Mesendoderm (in vitro differentiated cells): ENCODE data around the gene ZMAT3.
A peak's percentile ranks its signal among the peaks of the same experiment; 100 is the strongest.
"Not testable (repeated sequence)": the region's sequence is repeated elsewhere in the genome, so short reads cannot be mapped to it uniquely, and the experiment has no call there.

Source experiments
- DNase-seq: peaks from one replicate; pipeline ENCODE4 v3.0.0; 2013
- H2AK5ac ChIP-seq: 2 replicates; pipeline ENCODE4 v1.6.1; 2013; ENCODE audit warnings: low read length, inconsistent platforms
- H2BK120ac ChIP-seq: 2 replicates; pipeline ENCODE4 v1.6.1; 2013; ENCODE audit warnings: low read depth, mild to moderate bottlenecking, low read length, moderate library complexity, mixed read lengths
- H2BK15ac ChIP-seq: replicated peaks from 2 replicates; pipeline ENCODE4 v1.6.1; 2013; ENCODE audit warnings: low read depth, mild to moderate bottlenecking, moderate library complexity
- H2BK5ac ChIP-seq: 2 replicates; pipeline ENCODE4 v1.6.1; 2013; ENCODE audit warnings: low read length, inconsistent platforms
- H3K18ac ChIP-seq: 2 replicates; pipeline ENCODE4 v1.6.1; 2013; ENCODE audit warnings: mild to moderate bottlenecking, low read length, mixed read lengths
- H3K23ac ChIP-seq: one replicate; pipeline ENCODE4 v1.6.1; 2013; ENCODE audit warnings: low read length
- H3K27ac ChIP-seq: 2 replicates; pipeline ENCODE4 v1.5.1; 2013; ENCODE audit warnings: low read depth, mild to moderate bottlenecking, inconsistent platforms, low read length, moderate library complexity
- H3K27me3 ChIP-seq: 2 replicates; pipeline ENCODE4 v1.6.1; 2013; ENCODE audit warnings: low read length, control low read depth, mild to moderate bottlenecking, inconsistent platforms; ENCODE audit not compliant: insufficient read depth, poor library complexity
- H3K36me3 ChIP-seq: 2 replicates; pipeline ENCODE4 v1.6.1; 2013; ENCODE audit warnings: low read length, inconsistent platforms; ENCODE audit not compliant: control insufficient read depth, insufficient read depth
- H3K4ac ChIP-seq: one replicate; pipeline ENCODE4 v1.6.1; 2013; ENCODE audit warnings: low read depth, mild to moderate bottlenecking, low read length, moderate library complexity
- H3K4me1 ChIP-seq: 2 replicates; pipeline ENCODE4 v1.6.1; 2013; ENCODE audit warnings: low read depth, low read length, inconsistent platforms; ENCODE audit not compliant: control insufficient read depth
- H3K4me2 ChIP-seq: 2 replicates; pipeline ENCODE4 v1.6.1; 2013; ENCODE audit warnings: low read length
- H3K4me3 ChIP-seq: 2 replicates; pipeline ENCODE4 v1.5.1; 2013; ENCODE audit warnings: mild to moderate bottlenecking, low read length
- H3K56ac ChIP-seq: one replicate; pipeline ENCODE4 v1.6.1; 2013; ENCODE audit warnings: low read length
- H3K79me1 ChIP-seq: 2 replicates; pipeline ENCODE4 v1.6.1; 2013; ENCODE audit warnings: low read length, inconsistent platforms
- H3K79me2 ChIP-seq: 2 replicates; pipeline ENCODE4 v1.6.1; 2013; ENCODE audit warnings: mild to moderate bottlenecking, low read length; ENCODE audit not compliant: control insufficient read depth, insufficient read depth
- H3K9ac ChIP-seq: 2 replicates; pipeline ENCODE4 v1.6.1; 2013; ENCODE audit warnings: low read length, inconsistent platforms
- H4K5ac ChIP-seq: one replicate; pipeline ENCODE4 v1.6.1; 2013; ENCODE audit warnings: low read length
- H4K8ac ChIP-seq: one replicate; pipeline ENCODE4 v1.6.1; 2013; ENCODE audit warnings: low read depth, mild to moderate bottlenecking, control low read depth, low read length, moderate library complexity
- WGBS: extraction: QIAGEN DNeasy Blood & Tissue Kit; methylation state at CpG from one replicate; pipeline ENCODE4 v1.1.7; 2013; ENCODE audit warnings: low lambda C conversion rate, missing lambda C conversion rate; ENCODE audit not compliant: insufficient coverage; ENCODE audit errors: extremely low coverage; 5-methylcytosine and 5-hydroxymethylcytosine counted together

The ZMAT3 gene

GRCh38 chr3:179036626-179037300 lies 34.8 kb downstream of the ZMAT3 start:
- Histone ChIP-seq H3K9ac (no peak overlapping the region), H3K27ac (no peak overlapping the region), H3K27me3 (no peaks in the 10 kb centered on the region), H3K56ac (no peak overlapping the region), H4K5ac (no peak overlapping the region), H3K79me2 (no peaks in the 10 kb centered on the region), H2BK15ac (no peak overlapping the region), H2BK5ac (no peak overlapping the region), H3K18ac (no peak overlapping the region), H3K4me1 (peaks cover 6% of the 10 kb centered on the region), H4K8ac (no peak overlapping the region), H2BK120ac (no peak overlapping the region), H3K4me3 (no peak overlapping the region), H3K4ac (no peak overlapping the region), H3K36me3 (no peaks in the 10 kb centered on the region), H3K23ac (no peak overlapping the region), H3K4me2 (no peak overlapping the region), H3K79me1 (no peaks in the 10 kb centered on the region), H2AK5ac (no peak overlapping the region)
- DNase-seq, result peak; percentile 38
- no CpG with 5 or more reads among the region's 10 CpGs for WGBS

- H3K27me3 ChIP-seq, result no peaks in the 10 kb centered on the region
- H3K4me2 ChIP-seq, result no peak overlapping the region
- H2BK15ac ChIP-seq, result no peak overlapping the region
- H3K79me1 ChIP-seq, result no peaks in the 10 kb centered on the region
- no peak overlapping the region for H3K4me3 ChIP-seq
- H3K36me3 ChIP-seq, result no peaks in the 10 kb centered on the region
- no peak overlapping the region for H2AK5ac ChIP-seq
- 100% methylated on average over 1 of the region's 2 CpGs for WGBS
- H3K9ac ChIP-seq, result no peak overlapping the region
- no peak overlapping the region for H3K18ac ChIP-seq
- H3K27ac ChIP-seq, result no peak overlapping the region
- no peak overlapping the region for H3K4ac ChIP-seq
- H4K5ac ChIP-seq, result no peak overlapping the region
- peak; percentile 89 for DNase-seq
- no peak overlapping the region for H3K56ac ChIP-seq
- no peaks in the 10 kb centered on the region for H3K79me2 ChIP-seq
- no peak overlapping the region for H2BK120ac ChIP-seq
- H4K8ac ChIP-seq, result no peak overlapping the region
- no peak overlapping the region for H2BK5ac ChIP-seq
- peaks cover 6% of the 10 kb centered on the region for H3K4me1 ChIP-seq
- H3K23ac ChIP-seq, result no peak overlapping the region
Observed at GRCh38 chr3:179036226-179036625, 35.4 kb downstream of the ZMAT3 start.

GRCh38 chr3:179035232-179035631 lies 36.4 kb downstream of the ZMAT3 start:
- DNase-seq, result no peak
- Histone ChIP-seq H3K4ac (no peak overlapping the region), H4K8ac (no peak overlapping the region), H3K27ac (no peak overlapping the region), H3K79me1 (no peaks in the 10 kb centered on the region), H3K36me3 (no peaks in the 10 kb centered on the region), H3K4me1 (peaks cover 6% of the 10 kb centered on the region), H2BK5ac (no peak overlapping the region), H4K5ac (no peak overlapping the region), H3K18ac (no peak overlapping the region), H3K9ac (no peak overlapping the region), H3K4me3 (no peak overlapping the region), H3K79me2 (no peaks in the 10 kb centered on the region), H2BK15ac (no peak overlapping the region), H3K56ac (no peak overlapping the region), H3K27me3 (no peaks in the 10 kb centered on the region), H2BK120ac (no peak overlapping the region), H2AK5ac (peak overlapping the region; percentile 32), H3K23ac (no peak overlapping the region), H3K4me2 (no peak overlapping the region)
- 100% methylated on average over 1 of the region's 3 CpGs for WGBS

- WGBS, result no CpG with 5 or more reads among the region's 5 CpGs
- H3K27ac ChIP-seq, H3K27me3 ChIP-seq: not testable (repeated sequence)
Observed at GRCh38 chr3:179033304-179033657, 38.3 kb downstream of the ZMAT3 start.

GRCh38 chr3:179032454-179033303 lies 38.9 kb downstream of the ZMAT3 start:
- H3K27me3 ChIP-seq, H3K56ac ChIP-seq, H3K27ac ChIP-seq, H3K79me1 ChIP-seq, DNase-seq, H3K9ac ChIP-seq, H3K36me3 ChIP-seq, H4K5ac ChIP-seq, H3K79me2 ChIP-seq, H2BK120ac ChIP-seq, H2AK5ac ChIP-seq, H4K8ac ChIP-seq, H3K4ac ChIP-seq, H3K23ac ChIP-seq, H2BK15ac ChIP-seq, H3K4me2 ChIP-seq, H3K18ac ChIP-seq, H3K4me3 ChIP-seq, H3K4me1 ChIP-seq, H2BK5ac ChIP-seq: not testable (repeated sequence)
- no CpG with 5 or more reads among the region's 42 CpGs for WGBS

More at GRCh38 chr3:179033304-179033657, 38.3 kb downstream of the ZMAT3 start:
- not testable (repeated sequence) for H3K56ac ChIP-seq, H3K23ac ChIP-seq, H2BK5ac ChIP-seq, H3K79me1 ChIP-seq, H3K9ac ChIP-seq, H2AK5ac ChIP-seq, H3K4me2 ChIP-seq, H3K4me1 ChIP-seq, H3K4ac ChIP-seq, H3K18ac ChIP-seq, DNase-seq, H4K5ac ChIP-seq, H4K8ac ChIP-seq, H2BK15ac ChIP-seq, H2BK120ac ChIP-seq, H3K79me2 ChIP-seq, H3K36me3 ChIP-seq, H3K4me3 ChIP-seq
